GM18505 (cell line): ENCODE data around the gene CHD3.
"Not testable (repeated sequence)": the region's sequence is repeated elsewhere in the genome, so short reads cannot be mapped to it uniquely, and the experiment has no call there.

Source experiments
- ATAC-seq: cut with Tn5 transposase; IDR thresholded peaks from one replicate; pipeline ENCODE4 v1.9.1; 2021; ENCODE audit not compliant: unreplicated experiment
- POLR2A ChIP-seq: IDR thresholded peaks from 4 replicates; pipeline ENCODE4 v1.6.1; 2011; ENCODE audit warnings: borderline replicate concordance; ENCODE audit not compliant: insufficient read depth, insufficient read length; ENCODE audit errors: extremely low read depth

CHD3 gene

DNA sequence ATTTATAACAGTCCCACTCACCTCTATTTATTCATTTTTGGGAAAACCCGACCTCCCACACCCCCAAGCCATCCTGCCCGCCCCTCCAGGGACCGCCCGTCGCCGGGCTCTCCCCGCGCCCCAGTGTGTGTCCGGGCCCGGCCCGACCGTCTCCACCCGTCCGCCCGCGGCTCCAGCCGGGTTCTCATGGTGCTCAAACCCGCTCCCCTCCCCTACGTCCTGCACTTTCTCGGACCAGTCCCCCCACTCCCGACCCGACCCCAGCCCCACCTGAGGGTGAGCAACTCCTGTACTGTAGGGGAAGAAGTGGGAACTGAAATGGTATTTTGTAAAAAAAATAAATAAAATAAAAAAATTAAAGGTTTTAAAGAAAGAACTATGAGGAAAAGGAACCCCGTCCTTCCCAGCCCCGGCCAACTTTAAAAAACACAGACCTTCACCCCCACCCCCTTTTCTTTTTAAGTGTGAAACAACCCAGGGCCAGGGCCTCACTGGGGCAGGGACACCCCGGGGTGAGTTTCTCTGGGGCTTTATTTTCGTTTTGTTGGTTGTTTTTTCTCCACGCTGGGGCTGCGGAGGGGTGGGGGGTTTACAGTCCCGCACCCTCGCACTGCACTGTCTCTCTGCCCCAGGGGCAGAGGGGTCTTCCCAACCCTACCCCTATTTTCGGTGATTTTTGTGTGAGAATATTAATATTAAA lies 34.4 kb upstream of the CHD3 start:
- no peak for ATAC-seq

DNA sequence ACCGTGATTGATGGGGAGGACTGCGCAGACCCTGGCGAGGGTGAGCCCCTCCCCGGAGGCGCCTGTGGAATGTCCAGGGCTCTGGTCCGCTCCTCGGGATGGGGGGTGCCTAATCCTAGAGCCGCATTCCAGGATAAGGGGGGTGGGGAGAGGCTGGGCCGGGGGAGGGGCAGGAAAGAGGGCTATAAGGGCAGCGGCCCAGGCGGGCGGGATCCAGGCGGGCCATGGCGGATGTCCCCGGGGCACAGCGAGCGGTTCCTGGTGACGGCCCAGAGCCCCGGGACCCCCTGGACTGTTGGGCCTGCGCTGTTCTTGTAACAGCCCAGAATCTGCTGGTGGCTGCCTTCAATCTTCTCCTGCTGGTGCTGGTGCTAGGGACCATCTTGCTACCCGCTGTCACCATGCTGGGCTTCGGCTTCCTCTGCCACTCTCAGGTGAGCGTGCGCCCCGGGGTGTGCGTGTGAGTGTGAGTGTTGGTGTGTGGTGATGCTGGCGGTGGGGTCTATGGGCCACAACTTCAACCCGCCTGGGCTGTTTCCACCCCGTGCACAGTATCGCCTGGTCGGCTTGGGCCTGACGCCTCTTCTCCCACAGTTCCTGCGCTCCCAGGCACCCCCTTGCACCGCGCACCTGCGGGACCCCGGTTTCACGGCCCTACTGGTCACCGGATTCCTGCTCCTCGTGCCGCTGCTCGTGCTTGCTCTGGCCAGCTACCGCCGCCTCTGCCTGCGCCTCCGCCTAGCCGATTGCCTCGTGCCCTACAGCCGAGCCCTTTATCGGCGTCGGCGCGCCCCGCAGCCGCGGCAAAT lies 33.5 kb upstream of the CHD3 start, which contains the start of gene TMEM88:
Gene TMEM88, plus strand, starts transcription at position 216 of the 809 bp plus-strand sequence. Its CDS starts 9 bp downstream, at position 225.
- no peak for TF ChIP-seq POLR2A
- ATAC-seq, result no peak

More for the DNA sequence above, 34.4 kb upstream of the CHD3 start:
- no peak for TF ChIP-seq POLR2A

DNA sequence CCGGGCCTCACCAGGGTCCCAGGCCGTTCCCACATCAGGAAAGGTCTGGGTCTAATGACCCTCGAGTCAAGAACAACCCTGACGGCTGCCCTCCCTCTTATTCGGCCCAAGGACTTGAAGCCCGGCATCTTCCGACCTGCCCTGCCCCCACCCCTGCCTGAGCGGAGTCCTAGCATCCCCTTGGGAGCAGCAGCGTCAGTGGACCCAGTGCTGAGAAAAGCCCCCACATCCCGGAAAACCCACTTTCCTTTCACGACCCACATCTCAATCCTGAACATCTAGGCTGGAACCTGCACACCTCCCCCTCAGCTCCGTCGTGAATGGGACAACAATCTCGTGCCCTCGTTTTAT lies 33.0 kb upstream of the CHD3 start:
- ATAC-seq, result no peak
- no peak for TF ChIP-seq POLR2A

DNA sequence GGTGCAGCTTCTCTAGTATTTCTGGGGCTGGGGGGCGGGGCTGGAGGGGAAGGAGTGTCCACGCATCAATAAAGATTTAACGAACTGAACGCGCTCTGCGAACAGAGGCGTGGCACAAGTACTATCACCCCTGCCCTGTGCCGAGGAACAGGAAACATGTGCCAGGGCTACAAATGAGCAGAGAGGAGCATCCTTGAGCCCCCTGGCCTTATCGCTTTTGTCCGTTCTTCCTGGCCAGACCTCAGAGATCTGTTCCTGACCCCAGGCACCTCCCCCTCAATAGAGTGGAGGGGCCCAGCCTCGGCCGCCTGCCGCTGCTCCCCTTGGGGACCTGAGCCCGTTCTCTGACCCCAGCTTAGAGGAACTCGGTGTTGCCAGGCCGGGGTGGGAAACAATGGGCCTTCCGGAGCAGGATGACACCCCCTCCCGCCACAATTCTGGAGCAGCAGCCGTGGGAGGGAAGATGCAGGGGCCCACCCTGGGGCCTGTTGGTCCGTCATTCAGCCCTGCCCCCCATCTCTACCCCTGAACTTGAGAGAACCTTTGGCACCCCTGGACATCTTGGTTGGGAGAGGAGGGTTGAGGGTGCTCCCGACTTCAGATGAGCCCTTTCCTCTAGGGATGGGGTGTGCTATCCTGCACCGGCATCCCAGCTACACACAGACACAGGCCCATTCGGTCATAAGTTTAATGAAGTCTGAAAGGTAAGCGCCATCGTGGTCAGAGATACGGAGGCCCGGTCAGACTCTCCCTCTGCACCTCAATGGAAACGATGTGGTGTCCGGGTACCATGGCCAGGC lies 32.4 kb upstream of the CHD3 start:
- ATAC-seq, result no peak
- no peak for TF ChIP-seq POLR2A

DNA sequence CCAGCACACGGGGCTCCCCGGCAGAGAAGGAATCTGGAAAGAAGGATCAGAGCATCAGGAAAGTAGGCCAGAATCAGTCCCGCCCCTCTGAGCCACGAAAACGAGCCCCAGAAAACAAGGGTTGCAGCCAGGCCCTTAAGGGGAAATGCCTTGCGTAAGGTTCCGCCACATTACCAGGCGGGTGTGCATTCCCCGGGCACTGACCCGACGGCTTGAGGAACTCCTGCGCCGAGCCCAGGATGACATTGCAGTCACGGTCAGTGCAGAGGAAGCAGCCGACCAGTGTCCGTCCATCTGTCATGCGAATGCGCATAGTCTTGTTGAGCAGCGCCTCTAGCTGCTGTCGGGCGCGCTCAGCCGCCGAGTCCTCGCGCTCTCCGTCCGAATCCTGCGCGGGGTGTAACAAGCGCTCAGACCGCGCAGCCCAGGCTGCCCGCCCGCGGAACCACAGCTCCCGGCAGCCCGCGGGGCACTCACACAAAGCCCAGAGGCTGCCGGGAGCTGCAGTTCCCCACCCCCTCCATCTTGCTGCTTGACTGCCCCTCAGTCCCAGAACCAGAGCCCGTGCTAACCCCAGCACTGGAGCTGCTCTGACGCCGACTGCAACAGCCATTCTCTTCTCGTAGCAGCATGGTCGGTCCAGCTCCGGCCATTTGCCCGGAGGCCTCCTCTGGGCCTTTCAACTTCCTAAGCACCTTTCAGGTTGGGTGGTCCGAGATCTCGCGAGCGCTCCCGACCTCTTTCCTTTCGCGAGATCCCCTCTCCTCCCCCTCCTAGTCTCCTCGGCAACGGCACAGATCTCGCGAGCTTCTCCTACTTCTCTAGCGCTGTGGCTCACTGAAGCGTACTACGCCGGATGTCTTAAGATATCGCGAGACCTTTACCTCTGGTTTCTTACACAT lies 31.5 kb upstream of the CHD3 start, which contains the start of gene NAA38:
Gene NAA38, minus strand, starts transcription at position 749 of the 902 bp plus-strand sequence. Its CDS starts 96 bp downstream, at position 653.
- TF ChIP-seq POLR2A, result peak; percentile 82
- ATAC-seq, result peak; percentile 69

DNA sequence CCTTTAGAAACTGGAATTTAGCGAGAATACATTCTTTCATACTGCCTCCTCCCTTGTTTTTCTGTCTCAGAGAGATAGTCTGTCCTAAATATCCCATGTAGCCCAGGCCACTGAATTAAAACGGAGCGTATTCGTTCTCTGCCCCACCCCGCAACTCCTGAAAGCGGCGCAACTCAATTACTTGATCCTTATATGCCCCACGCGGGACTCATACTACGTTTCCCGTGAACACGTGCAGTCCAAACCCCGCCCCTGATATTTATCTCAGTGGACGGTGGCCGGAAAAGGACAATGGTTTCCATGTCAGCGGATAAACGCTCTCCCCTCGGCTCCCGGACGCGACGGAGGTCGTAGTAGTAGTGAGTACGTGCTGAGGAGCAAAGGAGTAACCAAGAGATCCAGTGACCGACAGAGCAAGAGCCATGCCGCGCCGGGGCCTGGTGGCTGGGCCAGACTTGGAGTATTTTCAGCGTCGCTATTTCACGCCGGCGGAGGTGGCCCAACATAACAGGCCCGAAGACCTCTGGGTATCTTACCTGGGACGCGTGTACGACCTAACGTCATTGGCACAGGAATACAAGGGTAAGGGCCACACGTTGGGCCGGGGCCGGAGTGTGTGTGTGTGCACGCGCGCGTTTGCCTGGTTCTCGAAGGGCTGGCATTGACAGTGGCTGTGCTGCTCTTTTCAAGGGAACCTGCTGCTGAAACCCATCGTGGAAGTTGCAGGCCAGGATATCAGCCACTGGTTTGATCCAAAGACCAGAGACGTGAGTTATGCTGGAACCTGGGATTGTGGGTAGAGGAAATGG lies 30.7 kb upstream of the CHD3 start, which contains the start of gene CYB5D1:
Gene CYB5D1, plus strand, starts transcription at position 291 of the 809 bp plus-strand sequence. Its CDS starts 132 bp downstream, at position 423.
- no peak for TF ChIP-seq POLR2A
- ATAC-seq, result peak; percentile 27

DNA sequence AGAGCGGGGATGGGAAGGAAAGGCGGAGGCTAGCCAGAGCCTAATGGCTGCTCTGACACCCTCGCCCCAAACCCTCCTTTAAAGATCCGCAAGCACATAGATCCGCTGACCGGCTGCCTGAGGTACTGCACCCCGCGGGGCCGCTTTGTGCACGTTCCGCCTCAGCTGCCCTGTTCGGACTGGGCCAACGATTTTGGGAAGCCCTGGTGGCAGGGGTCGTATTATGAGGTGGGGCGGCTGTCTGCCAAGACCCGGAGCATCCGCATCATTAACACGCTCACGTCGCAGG lies 30.1 kb upstream of the CHD3 start:
- no peak for ATAC-seq
- TF ChIP-seq POLR2A, result no peak

DNA sequence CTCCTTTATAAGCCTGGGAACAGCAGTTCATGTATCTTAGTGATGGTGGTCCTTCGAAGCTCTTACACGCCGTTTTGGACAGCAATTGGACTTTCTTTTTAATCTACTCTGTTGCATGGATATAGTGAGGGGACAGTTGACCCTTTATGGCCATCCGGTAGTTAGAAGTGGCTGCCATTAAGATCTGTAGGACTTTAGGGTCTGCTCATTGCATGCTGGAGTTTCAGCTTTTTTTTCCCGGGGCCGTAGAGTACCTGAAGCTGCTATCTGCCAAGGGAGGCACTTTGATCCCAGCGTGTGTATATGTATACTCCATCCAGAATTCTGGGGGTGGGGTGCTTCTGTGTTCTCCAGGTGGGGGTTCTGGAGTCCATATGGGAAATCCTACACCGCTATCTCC lies 29.6 kb upstream of the CHD3 start:
- ATAC-seq, result no peak
- no peak for TF ChIP-seq POLR2A

DNA sequence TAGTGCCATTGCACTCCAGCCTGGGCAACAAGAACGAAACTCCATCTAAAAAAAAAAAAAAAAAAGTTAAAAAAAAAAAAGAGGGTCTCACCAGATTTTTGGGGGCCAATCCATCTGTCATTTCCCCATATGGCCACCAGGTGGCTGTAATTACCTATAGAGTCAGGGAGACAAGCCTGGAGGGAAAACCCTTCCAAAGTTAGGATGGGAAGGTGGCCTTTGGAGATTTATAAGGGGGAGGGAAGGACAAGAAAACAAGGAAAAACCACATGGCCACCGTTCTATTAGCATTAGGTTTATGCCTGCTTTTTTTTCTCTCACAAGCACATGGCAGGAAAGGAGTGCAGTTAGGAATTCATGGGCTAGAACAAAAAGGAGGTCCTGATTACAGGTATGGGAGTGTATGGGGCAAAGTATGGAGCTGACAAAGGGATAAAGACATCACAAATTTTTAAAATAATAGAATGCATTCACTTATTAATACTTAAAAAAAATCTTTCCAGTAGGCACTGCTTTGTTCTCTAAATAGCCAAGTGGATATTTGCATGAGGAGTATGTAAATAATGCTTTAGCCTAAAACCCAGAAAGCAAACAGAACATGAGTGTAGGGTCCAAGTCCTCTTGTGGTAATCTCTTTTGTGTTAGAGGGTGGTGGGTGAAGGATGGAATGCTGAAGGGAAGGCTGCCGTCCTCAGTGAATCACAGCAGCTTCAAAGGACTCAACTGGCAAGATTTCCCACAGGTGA lies 25.7 kb upstream of the CHD3 start:
- TF ChIP-seq POLR2A, result no peak
- no peak for ATAC-seq

DNA sequence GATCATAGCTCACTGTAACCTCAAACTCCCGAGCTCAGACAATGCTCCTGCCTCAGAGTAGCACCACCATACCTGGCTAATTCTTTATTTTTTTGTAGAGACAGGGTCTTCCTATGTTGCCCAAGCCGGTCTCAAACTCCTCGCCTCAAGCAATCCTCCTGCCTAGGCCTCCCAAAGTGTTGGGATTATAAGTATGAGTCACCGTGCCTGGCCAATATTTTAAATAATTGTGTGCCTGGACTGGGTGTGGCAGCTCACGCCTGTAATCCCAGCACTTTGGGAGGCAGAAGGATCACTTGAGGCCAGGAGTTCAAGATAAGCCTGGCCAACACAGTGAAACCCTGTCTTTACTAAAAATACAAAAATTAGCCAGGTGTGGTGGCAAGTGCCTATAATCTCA lies 24.2 kb upstream of the CHD3 start:
- ATAC-seq, result not testable (repeated sequence)

DNA sequence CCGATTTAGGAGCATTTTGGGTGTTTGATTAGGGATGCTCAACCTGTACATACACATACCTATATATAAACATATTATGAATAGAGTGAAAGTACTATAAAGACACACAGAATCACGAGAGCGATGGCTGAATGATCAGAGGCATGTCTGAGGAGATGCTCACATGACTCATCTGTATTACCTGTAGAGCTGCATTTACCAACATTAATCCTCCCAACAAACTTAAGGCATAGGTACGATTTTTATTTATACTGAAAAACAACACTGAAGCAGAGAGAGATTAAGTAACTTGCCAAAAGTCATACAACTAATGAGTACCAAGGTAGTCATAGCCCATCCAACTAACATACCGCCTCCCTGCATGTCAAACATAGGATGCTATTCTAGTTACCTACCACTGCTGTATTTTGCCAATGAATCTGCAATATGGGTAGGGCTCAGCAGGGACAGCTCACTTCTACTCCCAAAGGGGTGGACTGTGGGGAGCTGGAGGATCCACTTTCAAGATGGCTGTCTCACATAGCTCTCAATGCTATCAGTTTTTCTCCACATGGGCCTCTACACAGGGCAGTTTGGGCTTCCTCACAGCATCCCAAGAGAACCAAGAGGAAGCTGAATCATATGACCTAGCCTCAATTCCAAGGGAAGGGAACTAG lies 23.5 kb upstream of the CHD3 start:
- no peak for ATAC-seq
- TF ChIP-seq POLR2A, result no peak
